ENCODE results near the gene CSNK1G2.
A peak's percentile ranks its signal among the peaks of the same experiment; 100 is the strongest.

CSNK1G2 gene

GRCh38 chr19:1920644-1921043 is 20.3 kb upstream of the CSNK1G2 start:
- no peak for DNase-seq

DNA sequence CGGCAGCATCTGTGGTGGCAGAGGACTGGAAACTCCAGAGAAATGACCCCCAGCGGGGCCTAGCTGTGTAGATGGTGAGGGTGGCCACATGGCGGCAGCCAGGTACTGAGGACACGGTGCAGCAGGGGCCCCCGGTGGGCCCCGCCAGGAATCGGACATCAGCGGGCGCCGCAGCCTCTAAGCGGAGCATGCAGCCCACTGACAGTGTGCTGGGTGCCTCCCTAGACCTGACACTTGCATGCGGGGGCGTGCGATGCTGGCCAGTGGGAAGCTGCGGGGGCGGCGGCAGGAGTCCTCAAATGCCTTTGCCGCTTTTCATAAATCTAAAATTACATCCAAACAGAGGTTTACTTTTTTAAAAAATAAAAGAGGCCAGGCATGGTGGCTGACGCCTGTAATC is 19.6 kb upstream of the CSNK1G2 start:
- no peak for DNase-seq

DNA sequence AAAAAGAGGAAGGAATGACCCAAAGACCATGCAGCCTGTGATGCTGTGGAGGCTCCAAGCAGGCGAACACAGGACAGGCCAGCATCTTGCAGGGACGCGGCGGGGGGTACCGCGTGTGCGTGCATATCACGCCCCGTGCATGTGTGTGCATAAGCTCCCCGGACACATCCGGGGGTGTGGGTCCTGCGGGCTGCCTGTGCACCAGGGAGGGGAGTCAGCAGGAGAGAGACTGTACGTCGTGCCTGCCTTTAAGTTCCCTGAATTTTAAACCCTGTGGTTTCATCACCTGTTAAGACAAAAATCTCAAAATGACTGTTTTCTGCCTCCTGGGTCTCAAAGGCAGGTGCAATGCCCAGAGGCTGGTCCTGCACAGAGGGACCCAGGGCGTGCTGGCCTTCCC is 19.1 kb upstream of the CSNK1G2 start:
- no peak for DNase-seq

DNA sequence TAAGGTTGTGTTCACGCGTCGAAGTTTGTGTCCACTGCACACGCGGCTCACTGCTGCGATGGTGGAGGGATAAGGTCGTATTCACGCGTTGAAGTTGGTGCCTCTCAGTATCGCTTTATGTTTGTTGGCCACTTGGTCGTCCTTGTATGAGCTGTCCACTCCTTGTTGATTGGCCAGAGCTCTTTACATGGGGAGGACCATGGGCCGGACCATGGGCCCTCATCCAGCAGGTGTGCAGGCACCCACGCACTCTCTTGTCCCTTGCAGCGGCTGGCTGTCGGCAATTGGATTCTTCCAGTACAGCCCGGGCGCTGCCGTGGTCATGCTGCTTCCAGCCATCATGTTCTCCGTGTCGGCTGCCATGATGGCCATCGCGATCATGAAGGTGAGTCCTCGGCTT is 18.2 kb upstream of the CSNK1G2 start:
- DNase-seq: no peak

DNA sequence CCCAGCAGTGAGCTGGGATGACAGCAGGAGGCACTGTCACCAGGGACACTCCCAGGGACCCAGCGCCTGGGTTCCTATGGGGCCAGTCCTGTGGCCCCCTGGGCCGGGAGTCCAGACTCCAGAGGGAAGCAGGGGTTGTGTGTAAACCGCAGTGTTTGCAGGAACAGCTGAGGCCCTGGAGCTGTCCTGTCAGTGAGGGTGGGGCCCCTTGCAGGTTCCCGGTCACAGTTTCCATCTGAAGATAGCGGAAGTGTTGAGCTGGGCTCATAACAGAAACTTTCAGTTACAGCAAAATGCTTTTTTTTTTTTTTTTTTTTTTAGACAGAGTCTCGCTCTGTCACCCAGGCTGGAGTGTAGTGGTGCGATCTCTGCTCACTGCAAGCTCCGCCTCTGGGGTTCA is 17.7 kb upstream of the CSNK1G2 start:
- peak; percentile 28 for DNase-seq

DNA sequence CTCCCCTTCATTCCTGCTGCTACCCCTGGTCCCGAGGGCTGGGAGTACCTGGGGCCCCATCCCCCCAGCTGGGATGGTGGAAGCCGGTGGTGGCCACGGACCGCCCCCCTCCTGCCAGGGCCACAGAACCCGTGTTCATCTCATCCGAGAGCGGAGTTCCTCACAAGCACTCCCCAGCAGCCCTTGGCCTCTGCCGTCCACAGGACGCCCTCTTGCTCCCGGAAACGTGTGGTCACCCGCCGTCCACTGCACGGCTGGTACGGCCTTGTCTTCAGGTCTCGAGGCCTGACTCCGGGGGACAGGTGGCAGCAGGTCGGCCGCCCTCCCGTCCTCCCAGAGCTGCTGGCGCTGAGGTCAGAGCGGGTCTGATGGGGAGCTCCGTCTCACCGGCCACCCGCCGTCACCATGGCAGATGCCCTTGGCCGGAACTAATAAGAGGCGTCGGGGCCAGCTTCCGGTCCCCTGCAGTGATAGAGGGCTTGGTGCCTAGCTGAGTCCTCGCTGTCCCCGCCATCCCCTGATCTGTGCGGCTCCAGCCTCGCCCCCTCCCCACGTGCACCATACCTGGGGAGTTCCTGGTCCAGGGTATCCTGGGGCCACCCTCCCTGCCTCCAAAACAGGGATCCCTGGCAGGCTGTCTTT is 16.5 kb upstream of the CSNK1G2 start:
- DNase-seq: no peak

GRCh38 chr19:1925544-1925943 is 15.4 kb upstream of the CSNK1G2 start:
- DNase-seq: no peak

DNA sequence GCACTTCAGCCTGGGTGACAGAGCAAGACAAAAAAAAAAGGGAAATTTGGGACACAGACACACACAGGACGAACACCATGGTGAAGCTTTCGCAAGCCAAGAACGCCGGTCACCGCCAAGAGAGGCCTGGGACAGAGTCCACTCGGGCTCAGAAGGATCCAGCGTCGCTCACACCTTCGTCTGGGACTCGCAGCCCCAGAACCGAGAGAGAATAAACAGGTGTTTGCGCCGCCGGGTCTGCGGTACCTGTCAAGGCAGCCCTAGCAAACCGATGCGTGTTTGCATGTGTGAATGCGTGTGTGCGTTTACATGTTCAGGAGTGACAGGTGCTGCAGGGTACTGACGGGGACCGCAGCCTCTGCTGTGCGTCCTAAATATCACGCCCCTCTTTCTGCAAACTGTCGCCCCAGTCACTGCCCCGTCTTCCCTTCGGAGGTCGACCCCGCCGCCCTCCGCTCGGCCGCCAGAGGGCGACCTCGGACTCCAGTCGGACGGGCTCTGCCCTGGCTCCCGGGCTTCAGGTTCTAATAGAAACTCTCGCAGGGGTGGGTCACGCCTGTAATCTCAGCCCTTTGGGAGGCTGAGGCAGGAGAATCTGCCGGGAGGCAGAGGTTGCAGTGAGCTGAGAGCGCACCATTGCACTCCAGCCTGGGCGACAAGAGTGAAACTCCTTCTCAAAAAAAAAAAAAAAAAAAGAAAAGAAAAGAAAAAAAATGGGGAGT is 11.8 kb upstream of the CSNK1G2 start:
- peak; percentile 82 for DNase-seq

DNA sequence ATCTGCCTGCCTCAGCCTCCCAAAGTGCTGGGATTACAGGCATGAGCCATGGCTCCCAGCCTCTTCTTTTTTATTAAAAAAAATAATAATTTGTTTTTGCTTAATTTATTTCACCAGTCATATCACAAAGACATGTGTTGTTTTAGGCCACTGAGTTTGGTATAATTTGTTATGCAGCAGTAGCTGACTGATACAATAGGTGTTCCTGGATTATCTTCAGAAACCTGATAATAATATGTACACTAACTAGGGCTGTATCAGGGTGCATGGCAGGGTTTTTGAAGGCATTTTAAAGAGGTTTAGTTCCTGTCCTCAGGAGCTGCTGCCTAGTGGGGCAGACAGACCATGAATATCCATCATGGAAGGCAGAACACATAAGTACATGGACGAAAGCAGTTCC is 9.5 kb upstream of the CSNK1G2 start:
- DNase-seq: no peak

DNA sequence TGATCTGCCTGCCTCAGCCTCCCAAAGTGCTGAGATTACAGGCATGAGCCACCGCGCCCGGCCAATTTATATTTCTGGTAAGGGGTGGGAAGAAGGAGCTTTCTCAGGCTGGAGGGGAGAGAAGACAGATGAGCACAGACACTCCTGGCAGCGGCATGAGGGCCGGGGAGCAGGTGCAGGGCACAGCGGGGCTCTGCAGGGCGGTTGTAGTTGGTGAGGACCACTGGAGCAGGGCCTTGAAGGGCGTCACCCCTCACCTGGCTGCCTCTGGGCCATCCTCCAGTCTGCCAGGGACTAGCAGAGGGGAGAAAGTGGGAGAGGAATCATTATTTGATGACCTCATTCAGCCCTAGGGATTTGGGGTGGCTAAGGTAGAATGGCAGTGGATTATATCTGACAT is 8.6 kb upstream of the CSNK1G2 start:
- DNase-seq: no peak

- DNase-seq: no peak
These were observed 7.7 kb upstream of the CSNK1G2 start for GRCh38 chr19:1933244-1933643.

- no peak for DNase-seq
These were observed 7.0 kb upstream of the CSNK1G2 start for GRCh38 chr19:1933942-1934341.

DNA sequence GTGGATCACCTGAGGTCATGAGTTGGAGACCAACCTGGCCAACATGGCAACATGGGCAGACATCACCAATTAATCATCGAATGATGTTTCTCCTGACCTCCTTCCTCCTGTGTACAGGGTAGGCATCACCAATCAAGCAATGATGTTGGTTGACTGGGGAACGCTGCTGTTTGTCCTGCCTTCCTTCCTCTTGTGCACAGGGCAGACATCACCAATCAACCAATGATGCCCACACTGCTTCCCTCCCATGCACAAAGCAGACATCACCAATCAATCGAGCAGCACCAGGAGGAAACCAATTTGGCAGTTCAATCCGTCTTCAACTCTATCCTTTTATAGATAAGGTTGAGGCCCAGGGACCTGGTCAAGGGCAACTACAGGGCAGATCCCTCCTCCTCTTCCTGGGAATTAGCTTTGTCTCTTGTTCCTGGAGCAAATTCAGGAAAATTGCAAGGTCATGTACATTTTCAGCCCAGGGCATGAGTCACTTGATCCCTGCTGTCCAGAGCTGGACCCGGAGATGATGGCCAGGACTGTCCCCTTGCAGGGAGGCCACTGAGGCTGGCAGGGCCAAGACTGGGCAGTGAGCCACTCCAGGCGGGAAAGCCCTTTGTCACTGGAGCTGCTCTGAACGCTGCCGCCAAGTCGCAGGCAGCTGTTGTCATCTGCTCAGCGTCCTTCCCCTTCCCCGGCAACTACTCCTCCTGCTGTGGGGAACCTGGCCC is 5.3 kb upstream of the CSNK1G2 start:
- DNase-seq: no peak

GRCh38 chr19:1936430-1936829 is 4.5 kb upstream of the CSNK1G2 start:
- no peak for DNase-seq

- no peak for DNase-seq
These were observed 3.9 kb upstream of the CSNK1G2 start for GRCh38 chr19:1936916-1937610.

DNA sequence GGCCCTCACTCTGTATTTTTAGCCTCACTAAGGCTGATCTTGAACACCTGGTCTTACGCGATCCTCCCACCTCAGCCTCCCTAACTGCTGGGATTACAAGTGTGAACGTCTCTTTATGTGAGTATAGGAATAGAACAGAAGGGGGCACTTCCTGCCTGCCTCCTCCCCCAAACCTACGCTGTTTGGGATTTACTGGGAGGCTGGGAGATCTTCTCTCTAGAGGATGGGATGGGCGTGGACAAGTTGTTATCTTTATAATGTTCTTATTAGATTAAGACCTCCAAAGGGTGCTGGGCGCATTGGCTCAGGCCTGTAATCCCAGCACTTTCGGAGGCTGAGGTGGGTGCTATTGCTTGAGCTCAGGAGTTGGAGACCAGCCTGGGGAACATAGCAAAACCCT is 2.9 kb upstream of the CSNK1G2 start:
- DNase-seq: no peak

- peak; percentile 57 for DNase-seq
These were observed 1.3 kb downstream of the CSNK1G2 start for GRCh38 chr19:1942078-1942933.

DNA sequence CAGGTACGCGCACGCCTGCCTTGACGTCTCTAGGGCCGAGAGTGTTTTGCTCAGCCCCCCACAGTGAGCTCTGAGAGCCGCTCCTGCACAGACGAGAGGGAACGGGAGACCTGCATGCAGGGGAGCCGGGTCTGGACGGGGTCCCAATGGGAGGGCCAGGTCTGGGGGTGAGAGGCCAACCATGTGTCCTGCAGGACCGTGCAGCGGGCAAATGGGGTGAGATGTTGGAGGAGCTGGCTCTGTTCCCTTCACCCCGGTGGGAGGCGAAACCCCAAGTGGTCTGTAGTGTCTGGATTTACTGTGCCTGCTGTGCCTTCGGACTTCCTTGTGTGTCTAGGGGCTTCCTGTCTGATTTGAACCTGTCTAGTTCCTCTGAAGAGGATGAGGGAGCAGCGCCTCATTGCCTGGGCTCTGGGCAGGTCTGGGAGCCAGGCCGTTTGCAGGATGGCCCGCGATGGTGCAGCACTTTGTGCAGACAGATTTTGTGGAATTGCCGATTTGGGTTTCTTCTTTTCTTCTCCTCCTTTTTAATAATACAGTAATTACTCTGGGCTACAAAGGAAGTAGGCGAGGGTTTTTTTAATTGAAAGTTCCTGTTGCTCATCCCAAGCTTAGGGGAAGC is 2.1 kb downstream of the CSNK1G2 start:
- DNase-seq: no peak

DNA sequence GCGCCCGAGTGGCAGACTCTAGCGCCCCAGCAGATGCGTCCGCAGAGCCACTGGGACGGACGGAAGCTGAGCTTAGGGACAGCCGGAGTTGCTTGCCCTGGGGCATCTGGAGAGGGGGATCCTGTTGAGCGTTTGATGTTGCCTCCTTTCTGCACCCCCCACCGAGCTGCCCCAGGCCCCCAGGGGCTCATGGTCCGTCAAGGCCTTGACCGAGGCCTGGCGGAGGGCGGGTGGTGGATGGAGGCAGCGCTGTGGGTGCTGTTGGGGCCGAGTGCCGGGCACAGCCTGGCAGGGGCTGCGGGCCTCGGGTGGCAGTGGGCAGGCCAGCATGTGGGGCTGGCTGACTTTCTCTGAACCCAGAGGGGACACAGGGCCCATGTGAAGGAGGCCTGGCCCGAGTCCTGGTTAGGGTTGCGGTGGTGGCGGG is 2.7 kb downstream of the CSNK1G2 start:
- no peak for DNase-seq

DNA sequence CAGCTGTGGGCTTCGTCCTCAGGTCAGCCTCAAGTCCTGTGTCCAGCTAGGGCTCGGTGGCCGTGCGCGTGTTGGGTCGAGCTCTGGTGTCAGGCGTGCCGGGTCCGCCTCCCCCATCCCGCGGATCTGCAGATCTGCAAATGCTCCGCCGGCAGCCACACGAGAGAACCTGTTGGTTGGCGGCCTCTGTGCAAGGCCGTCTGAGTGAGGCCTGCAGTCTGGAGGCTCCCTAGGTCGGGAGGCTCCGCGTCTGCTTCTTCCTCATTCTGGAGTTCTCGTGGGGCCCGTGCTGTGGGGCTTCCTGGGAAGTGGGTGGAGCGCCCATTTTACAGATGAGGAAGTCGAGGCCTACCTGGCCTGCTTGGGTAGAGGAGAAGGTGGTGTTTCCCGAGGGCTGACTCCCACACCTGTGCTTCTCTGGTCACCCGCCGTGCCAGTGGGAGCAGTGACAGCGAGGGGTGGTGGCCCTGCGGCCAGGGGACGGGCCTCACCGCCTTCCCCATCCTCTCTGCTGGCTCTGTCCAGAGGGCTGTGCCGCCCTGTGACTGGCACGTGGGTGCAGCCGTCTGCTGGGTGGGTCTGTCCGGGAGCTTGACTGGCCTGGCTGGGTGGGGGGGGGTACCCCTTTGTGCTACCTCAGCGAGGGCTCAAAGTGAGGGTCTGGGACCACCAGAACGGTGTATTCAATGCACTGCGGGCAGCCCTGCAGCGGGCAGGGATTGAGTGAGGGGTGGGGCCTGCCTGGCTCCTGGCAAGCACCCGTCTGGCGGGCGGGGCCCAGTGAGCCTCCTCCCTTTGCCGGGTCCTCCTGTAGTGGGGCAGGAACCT is 3.3 kb downstream of the CSNK1G2 start:
- DNase-seq: no peak

- DNase-seq: no peak
These were observed 4.1 kb downstream of the CSNK1G2 start for GRCh38 chr19:1944916-1945561.
